ENCODE results near the gene CTDNEP1. TPM values are rescaled to one million over a fixed set of nuclear protein-coding genes. Genes with fewer than 3 reads are reported as not detected.

The CTDNEP1 gene
- total and polyA plus RNA-seq, 12 donors: 30.3 to 177 (median 105) TPM

DNA sequence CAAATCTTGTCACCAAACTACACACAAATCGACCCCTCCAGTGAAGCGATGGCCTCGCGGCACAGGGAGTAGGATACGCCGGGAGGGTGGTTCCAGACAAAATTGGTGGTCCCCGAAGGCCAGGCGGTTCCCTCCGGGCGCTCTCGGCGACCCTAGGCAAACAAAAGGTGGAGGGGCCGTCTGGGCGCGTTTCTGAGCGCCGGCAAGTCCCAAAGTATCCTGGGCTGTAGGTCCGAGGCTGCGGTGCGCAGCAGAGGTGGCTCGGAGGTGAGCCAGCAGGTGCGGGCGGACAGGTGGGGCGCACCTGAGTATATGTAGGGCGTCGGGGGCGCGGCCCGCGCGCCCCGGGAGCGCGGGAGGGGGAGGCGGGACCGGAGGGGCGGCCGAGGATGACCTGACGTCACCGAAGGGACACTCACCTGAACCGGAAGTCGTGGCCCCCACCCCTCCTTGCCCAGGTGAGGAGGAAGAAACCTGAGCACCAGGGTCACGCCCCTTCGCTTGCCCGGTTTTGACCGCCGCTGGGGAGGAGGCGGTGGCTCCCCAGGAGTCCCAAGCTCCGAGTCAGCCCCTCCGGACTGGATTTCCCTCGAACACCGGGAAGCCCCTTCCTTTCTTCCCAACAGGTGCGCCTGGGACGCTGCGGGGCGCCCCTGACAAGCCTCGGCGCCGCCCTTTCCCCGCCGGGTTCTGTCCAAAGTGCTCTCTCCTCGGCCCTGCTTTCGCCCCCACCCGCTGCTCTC is 10.8 kb upstream of the CTDNEP1 start, which contains the start of gene CLDN7:
Gene CLDN7 (minus strand): TSS at position 287 of the 743 bp plus-strand sequence. CDS start 435 bp downstream, outside the sequence.
- Histone ChIP-seq H3K9me3 (replicated peaks in 1 of 3) (no peaks in the 10 kb centered on the region), H3K4me1 (replicated peaks in 1 of 2) (peaks cover 12 to 21% of the 10 kb centered on the region in 2 donors), H3K36me3 (replicated peaks in 1 of 2) (peaks cover 0 to 16% of the 10 kb centered on the region in 2 donors), H3K27ac (peak within 1 kb of the TSS in 2 of 5 donors; percentile 19 to 81), H3K27me3 (no peaks in the 10 kb centered on the region), H3K4me3 (peak within 1 kb of the TSS in 2 of 4 donors; percentile 14 to 61)
- TF ChIP-seq POLR2A (IDR thresholded peaks at IDR 0.05) (no peak), CTCF (IDR thresholded peaks at IDR 0.05) (no peak)
- WGBS, 4 donors: 16 to 46% (median 36%) methylated on average over 31 to 64 of the region's 64 CpGs
- intact Hi-C loops (cut with DNase I): loop anchor here in 1 of 2 donors (5.0 kb wide), 1 partner anchor 40 kb away; no protein-coding TSS in a partner anchor
- DNase-seq: no peak

DNA sequence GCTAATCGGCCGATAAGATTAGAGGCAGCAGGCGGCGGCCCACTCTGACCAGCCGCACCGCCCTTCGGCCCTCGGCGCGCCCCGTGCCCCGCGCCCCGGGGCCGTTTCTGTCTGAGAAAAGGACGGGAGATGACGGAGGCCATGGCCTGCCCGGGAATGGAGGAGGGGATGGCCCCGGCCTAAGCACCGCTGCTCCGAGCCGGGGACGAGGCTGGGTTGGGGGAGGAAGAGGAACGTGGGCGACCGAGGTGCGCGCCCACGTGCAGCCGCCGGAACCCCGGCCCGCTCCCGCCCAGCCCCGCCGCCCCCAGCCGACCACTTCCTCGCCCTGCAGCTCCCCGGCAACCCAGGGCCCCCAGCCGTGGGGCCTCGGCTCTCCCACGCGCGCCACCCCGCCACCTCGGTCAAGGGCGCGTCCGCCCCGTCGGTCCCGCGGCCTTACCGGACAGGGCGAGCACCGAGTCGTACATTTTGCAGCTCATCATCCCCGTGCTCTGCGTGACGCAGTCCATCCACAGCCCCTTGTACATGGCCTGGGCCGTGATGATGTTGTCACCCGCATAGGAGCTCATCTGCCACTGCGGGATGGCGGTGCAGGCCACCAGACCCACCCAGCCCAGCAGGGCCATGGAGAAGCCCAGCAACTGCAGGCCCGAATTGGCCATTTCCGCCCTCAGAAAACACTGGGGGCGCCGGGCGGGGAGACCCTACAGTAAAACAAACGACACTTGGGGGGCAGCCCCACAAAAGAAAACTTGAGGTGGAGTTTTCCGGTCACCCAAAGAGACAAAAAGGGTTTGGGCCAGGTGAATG is 10.1 kb upstream of the CTDNEP1 start:
- DNase-seq: no peak
- intact Hi-C loops (cut with DNase I): loop anchor here in 1 of 2 donors (5.0 kb wide), 1 partner anchor 41 kb away; no protein-coding TSS in a partner anchor
- H3K27ac ChIP-seq: peak overlapping the region in 2 of 5 donors; percentile 19 to 81
- peak overlapping the region in 2 of 4 donors; percentile 14 to 61 for H3K4me3 ChIP-seq
- peaks cover 12 to 21% of the 10 kb centered on the region in 2 donors for H3K4me1 ChIP-seq (replicated peaks in 1 of 2)
- H3K9me3 ChIP-seq (replicated peaks in 1 of 3): no peaks in the 10 kb centered on the region
- 16 to 75% (median 21%) methylated on average over 9 to 71 of the region's 71 CpGs for WGBS, 4 donors
- no peaks in the 10 kb centered on the region for H3K27me3 ChIP-seq
- H3K36me3 ChIP-seq (replicated peaks in 1 of 2): peaks cover 0 to 24% of the 10 kb centered on the region in 2 donors
- TF ChIP-seq CTCF (IDR thresholded peaks at IDR 0.05): no peak
- TF ChIP-seq POLR2A (IDR thresholded peaks at IDR 0.05): no peak

DNA sequence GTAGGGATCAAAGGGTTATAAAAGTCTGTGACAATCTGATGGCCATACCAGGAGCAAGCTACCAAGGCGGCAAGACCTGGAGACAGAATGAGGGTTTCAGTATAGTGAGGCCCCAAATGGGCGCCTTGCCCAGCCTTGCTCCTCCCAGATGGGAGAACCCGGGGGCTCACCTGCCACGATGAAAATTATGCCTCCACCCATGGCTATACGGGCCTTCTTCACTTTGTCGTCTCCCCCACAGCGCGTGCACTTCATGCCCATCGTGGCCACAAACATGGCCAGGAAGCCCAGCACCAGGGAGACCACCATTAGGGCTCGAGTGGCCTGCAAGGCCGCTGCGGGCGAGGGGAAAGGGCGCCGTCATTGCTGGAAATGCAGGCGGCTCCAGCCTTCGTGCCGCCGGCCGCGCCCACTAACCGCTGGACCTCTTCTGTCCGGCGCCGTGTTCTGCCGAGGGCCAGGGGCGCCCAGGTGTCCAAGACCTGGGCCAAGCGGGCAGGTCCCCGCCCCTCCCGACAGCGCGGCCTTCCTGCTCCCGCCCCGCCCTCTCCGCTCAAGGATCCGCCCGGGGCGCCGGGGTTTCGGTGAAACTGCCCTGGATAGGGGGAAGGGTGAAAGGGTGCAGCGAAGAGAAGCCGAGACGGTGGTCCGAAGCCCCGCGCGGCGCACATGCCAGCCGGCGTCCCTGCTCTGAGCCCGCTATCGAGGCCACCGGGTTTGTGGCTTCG is 9.3 kb upstream of the CTDNEP1 start:
- Histone ChIP-seq H3K4me3 (peak overlapping the region in 2 of 4 donors; percentile 14 to 61), H3K4me1 (replicated peaks in 1 of 2) (peaks cover 12 to 21% of the 10 kb centered on the region in 2 donors), H3K9me3 (replicated peaks in 1 of 3) (no peaks in the 10 kb centered on the region), H3K27me3 (no peaks in the 10 kb centered on the region), H3K36me3 (replicated peaks in 1 of 2) (peaks cover 0 to 31% of the 10 kb centered on the region in 2 donors), H3K27ac (peak overlapping the region in 2 of 5 donors; percentile 38 to 81)
- peak in 4 of 7 donors; percentile 56 to 64 (median 62) for DNase-seq
- intact Hi-C loops (cut with DNase I): loop anchor here in 1 of 2 donors (5.0 kb wide), 1 partner anchor 41 kb away; no protein-coding TSS in a partner anchor
- 7 to 45% (median 10%) methylated on average over 4 to 54 of the region's 54 CpGs for WGBS, 4 donors
- no peak for TF ChIP-seq POLR2A (IDR thresholded peaks at IDR 0.05)
- TF ChIP-seq CTCF (IDR thresholded peaks at IDR 0.05): no peak
